Tibial nerve (tissue), 3 donors: ENCODE results near the gene MESP2.

Experiments
- POLR2A ChIP-seq, 2 donors: fragments of 450-650 bp; IDR thresholded peaks; one replicate each; pipeline ENCODE4 v1.6.1; 2017; ENCODE audit warnings: antibody characterized with exemption in 2 of 2, mild to moderate bottlenecking in 2 of 2, moderate library complexity in 2 of 2
- TF ChIP-seq, protein P1 (sequence below), 5 experiments: fragments of 200-600 bp in 3 of 5; fragments of 450-650 bp in 2 of 5; sonication (generic) in 3 of 5; IDR thresholded peaks; one replicate each; pipeline ENCODE4 v1.5.1; 2016 to 2019; ENCODE audit warnings: antibody characterized with exemption in 5 of 5, mild to moderate bottlenecking in 3 of 5, moderate library complexity in 2 of 5

DNA sequence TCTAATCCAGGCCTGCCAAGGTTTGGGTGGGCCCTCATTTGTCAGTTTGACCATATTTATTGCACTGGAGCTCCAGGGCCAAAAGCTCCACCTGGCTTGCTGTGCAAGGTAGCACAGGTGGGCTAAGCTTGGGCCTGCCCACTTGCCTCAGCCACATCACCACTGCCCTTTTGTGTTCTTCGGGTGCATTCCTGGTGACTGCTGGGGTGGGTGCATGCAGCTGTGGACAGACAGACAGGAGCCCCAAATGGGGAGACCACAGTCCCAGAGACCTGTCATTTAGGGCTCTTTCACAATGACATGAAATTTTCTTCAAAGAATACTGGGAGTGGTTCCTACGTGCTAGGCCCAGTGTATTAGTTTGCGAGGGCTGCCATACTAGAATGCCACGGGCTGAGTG lies 2.7 kb downstream of the MESP2 start:
- TF ChIP-seq POLR2A (IDR thresholded peaks at IDR 0.05) = no peak
- TF ChIP-seq, protein P1, sequence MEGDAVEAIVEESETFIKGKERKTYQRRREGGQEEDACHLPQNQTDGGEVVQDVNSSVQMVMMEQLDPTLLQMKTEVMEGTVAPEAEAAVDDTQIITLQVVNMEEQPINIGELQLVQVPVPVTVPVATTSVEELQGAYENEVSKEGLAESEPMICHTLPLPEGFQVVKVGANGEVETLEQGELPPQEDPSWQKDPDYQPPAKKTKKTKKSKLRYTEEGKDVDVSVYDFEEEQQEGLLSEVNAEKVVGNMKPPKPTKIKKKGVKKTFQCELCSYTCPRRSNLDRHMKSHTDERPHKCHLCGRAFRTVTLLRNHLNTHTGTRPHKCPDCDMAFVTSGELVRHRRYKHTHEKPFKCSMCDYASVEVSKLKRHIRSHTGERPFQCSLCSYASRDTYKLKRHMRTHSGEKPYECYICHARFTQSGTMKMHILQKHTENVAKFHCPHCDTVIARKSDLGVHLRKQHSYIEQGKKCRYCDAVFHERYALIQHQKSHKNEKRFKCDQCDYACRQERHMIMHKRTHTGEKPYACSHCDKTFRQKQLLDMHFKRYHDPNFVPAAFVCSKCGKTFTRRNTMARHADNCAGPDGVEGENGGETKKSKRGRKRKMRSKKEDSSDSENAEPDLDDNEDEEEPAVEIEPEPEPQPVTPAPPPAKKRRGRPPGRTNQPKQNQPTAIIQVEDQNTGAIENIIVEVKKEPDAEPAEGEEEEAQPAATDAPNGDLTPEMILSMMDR (IDR thresholded peaks at IDR 0.05) = no peak
